ENCODE data around the gene TRIM49. TPM values are rescaled to one million over a fixed set of nuclear protein-coding genes. Genes with fewer than 3 reads are reported as not detected.
"Not testable (repeated sequence)": the region's sequence is repeated elsewhere in the genome, so short reads cannot be mapped to it uniquely, and the experiment has no call there.

TRIM49 gene, protein sequence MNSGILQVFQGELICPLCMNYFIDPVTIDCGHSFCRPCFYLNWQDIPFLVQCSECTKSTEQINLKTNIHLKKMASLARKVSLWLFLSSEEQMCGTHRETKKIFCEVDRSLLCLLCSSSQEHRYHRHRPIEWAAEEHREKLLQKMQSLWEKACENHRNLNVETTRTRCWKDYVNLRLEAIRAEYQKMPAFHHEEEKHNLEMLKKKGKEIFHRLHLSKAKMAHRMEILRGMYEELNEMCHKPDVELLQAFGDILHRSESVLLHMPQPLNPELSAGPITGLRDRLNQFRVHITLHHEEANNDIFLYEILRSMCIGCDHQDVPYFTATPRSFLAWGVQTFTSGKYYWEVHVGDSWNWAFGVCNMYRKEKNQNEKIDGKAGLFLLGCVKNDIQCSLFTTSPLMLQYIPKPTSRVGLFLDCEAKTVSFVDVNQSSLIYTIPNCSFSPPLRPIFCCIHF
- not detected in 2 replicates for polyA plus RNA-seq
- polyA minus RNA-seq, result not detected in 2 replicates

DNA sequence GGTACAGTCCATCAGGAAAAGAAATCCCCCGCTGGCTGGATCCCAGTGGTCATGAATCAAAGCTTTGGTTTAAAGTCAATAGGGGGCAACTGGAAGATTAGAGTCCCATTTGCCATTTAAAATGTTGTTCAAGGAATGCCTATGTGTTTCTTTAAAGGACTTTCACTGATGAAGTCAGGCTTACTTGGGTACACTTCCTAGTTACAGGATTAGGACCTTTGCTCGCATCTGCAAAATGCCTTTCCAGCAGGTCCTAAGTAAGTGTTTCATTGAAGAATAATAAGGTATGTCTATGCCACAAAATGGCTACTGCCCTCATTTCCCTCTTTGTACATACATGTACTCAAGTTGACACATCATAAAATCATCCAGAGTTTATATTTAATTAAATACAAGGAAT, at the start of gene TRIM49:
Gene TRIM49, minus strand, starts transcription at position 101 of the 400 bp plus-strand sequence. CDS start 4,106 bp downstream, outside the sequence.
- H3K36me3 ChIP-seq (ENCODE audit: insufficient read depth, low read length); H3F3A ChIP-seq (ENCODE audit: insufficient read depth, low read length, poor library complexity, severe bottlenecking); H4K20me1 ChIP-seq (ENCODE audit: insufficient read depth); H3K79me2 ChIP-seq (replicated peaks; ENCODE audit: insufficient read depth, low read length); H3K9ac ChIP-seq (ENCODE audit: low read length); H3K4me3 ChIP-seq (ENCODE audit: low read length); H2AFZ ChIP-seq (ENCODE audit: low read depth, low read length); H3K9me3 ChIP-seq (ENCODE audit: low read length); H3K27me3 ChIP-seq (ENCODE audit: insufficient read depth, low read depth, low read length); H3K4me2 ChIP-seq (ENCODE audit: low read length); H3K27ac ChIP-seq (ENCODE audit: low read length); H3K9me2 ChIP-seq (ENCODE audit: insufficient read depth, low read length): not testable (repeated sequence)

DNA sequence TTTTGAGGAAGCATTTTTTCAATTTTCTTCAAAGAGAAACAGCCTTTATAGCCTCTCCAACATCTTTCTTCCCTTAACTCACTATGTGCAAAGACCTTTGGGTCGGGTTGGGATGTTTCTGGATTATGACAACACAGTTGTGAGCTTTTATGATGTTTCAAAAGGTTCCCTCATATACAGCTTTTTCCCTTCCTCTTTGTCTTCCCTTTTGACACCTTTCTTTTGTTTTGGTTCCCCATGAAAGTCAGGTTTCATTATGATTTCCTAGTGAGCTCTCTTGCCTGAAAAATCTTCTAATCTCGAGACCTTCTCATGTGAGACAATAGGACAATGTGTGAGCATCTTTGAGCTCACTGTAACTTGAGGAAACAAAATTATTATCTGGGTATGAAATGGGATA, 18.3 kb upstream of the TRIM49 start:
- H3F3A ChIP-seq (ENCODE audit: insufficient read depth, low read length, poor library complexity, severe bottlenecking); H2AFZ ChIP-seq (ENCODE audit: low read depth, low read length): not testable (repeated sequence)

GRCh38 chr11:89820008-89820407, 11.6 kb upstream of the TRIM49 start:
- H3K9me2 ChIP-seq (ENCODE audit: insufficient read depth, low read length); H3K79me2 ChIP-seq (replicated peaks; ENCODE audit: insufficient read depth, low read length); H3K27ac ChIP-seq (ENCODE audit: low read length); H3K36me3 ChIP-seq (ENCODE audit: insufficient read depth, low read length); H3K9ac ChIP-seq (ENCODE audit: low read length); H4K20me1 ChIP-seq (ENCODE audit: insufficient read depth); H3K4me3 ChIP-seq (ENCODE audit: low read length); H3K4me2 ChIP-seq (ENCODE audit: low read length); H3K27me3 ChIP-seq (ENCODE audit: insufficient read depth, low read depth, low read length); H3K9me3 ChIP-seq (ENCODE audit: low read length); H2AFZ ChIP-seq (ENCODE audit: low read depth, low read length); H3F3A ChIP-seq (ENCODE audit: insufficient read depth, low read length, poor library complexity, severe bottlenecking): not testable (repeated sequence)

More for the DNA sequence above, 18.3 kb upstream of the TRIM49 start:
- not testable (repeated sequence) for H3K4me2 ChIP-seq (ENCODE audit: low read length); H3K79me2 ChIP-seq (replicated peaks; ENCODE audit: insufficient read depth, low read length); H4K20me1 ChIP-seq (ENCODE audit: insufficient read depth); H3K27ac ChIP-seq (ENCODE audit: low read length); H3K9ac ChIP-seq (ENCODE audit: low read length); H3K27me3 ChIP-seq (ENCODE audit: insufficient read depth, low read depth, low read length); H3K36me3 ChIP-seq (ENCODE audit: insufficient read depth, low read length); H3K4me3 ChIP-seq (ENCODE audit: low read length); H3K9me3 ChIP-seq (ENCODE audit: low read length); H3K9me2 ChIP-seq (ENCODE audit: insufficient read depth, low read length)

DNA sequence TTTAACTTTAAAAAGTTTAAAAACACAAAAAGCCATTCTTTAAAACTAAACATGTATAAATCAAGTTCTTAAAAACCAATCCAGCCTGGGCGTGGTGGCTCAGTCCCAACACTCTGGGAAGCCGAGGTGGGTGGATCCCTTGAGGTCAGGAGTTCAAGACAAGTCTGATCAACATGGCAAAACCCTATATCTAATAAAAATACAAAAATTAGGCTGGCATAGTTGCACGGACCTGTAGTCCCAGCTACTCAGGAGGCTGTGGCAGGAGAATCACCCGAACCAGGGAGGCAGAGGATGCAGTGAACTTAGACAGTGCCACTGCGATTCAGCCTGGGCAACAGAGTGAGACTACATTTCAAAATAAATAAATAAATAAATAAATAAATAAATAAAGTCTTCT, 5.2 kb upstream of the TRIM49 start:
- not testable (repeated sequence) for H3K79me2 ChIP-seq (replicated peaks; ENCODE audit: insufficient read depth, low read length); H3K27ac ChIP-seq (ENCODE audit: low read length); H3K9me2 ChIP-seq (ENCODE audit: insufficient read depth, low read length); H3K27me3 ChIP-seq (ENCODE audit: insufficient read depth, low read depth, low read length); H3K36me3 ChIP-seq (ENCODE audit: insufficient read depth, low read length); H3K4me2 ChIP-seq (ENCODE audit: low read length); H3K4me3 ChIP-seq (ENCODE audit: low read length); H4K20me1 ChIP-seq (ENCODE audit: insufficient read depth); H2AFZ ChIP-seq (ENCODE audit: low read depth, low read length); H3K9ac ChIP-seq (ENCODE audit: low read length); H3F3A ChIP-seq (ENCODE audit: insufficient read depth, low read length, poor library complexity, severe bottlenecking); H3K9me3 ChIP-seq (ENCODE audit: low read length)

DNA sequence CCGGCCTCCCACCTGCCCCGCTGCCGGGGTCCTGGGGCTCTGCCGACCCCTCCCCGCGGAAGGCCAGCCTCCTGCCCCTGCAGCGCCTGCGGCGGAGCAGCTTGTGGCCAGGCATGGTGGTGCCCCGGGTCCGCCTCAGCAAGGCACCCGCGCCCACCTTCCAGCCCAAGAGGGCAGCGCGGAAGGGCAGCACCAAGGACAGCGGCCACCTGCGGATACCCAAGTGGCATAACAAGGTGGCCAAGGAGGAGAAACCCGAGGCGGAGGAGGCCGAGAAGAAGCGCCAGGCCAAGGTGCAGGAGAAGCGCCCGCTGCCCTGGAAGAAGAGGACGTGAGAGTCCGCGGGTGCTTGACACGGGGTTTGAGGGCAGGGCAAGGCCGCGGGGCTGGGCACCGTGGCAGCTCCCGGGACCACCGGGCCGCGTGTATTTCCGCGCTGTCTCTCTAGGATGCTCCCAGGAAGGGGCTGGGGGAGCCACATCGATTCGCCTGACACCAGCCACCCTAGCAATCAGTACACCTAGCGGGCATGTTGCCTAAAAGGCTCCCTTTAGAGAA, 20.8 kb downstream of the TRIM49 start:
- not testable (repeated sequence) for H3K4me3 ChIP-seq (ENCODE audit: low read length); H3F3A ChIP-seq (ENCODE audit: insufficient read depth, low read length, poor library complexity, severe bottlenecking); H3K27ac ChIP-seq (ENCODE audit: low read length); H3K9me3 ChIP-seq (ENCODE audit: low read length); H3K9ac ChIP-seq (ENCODE audit: low read length); H4K20me1 ChIP-seq (ENCODE audit: insufficient read depth); H3K27me3 ChIP-seq (ENCODE audit: insufficient read depth, low read depth, low read length); H3K79me2 ChIP-seq (replicated peaks; ENCODE audit: insufficient read depth, low read length); H3K4me2 ChIP-seq (ENCODE audit: low read length); H3K9me2 ChIP-seq (ENCODE audit: insufficient read depth, low read length); H2AFZ ChIP-seq (ENCODE audit: low read depth, low read length); H3K36me3 ChIP-seq (ENCODE audit: insufficient read depth, low read length)

GRCh38 chr11:89785726-89786125, 22.6 kb downstream of the TRIM49 start:
- H3K27ac ChIP-seq (ENCODE audit: low read length); H3K9me3 ChIP-seq (ENCODE audit: low read length); H3K9ac ChIP-seq (ENCODE audit: low read length); H2AFZ ChIP-seq (ENCODE audit: low read depth, low read length); H3K4me2 ChIP-seq (ENCODE audit: low read length); H3F3A ChIP-seq (ENCODE audit: insufficient read depth, low read length, poor library complexity, severe bottlenecking); H3K9me2 ChIP-seq (ENCODE audit: insufficient read depth, low read length); H3K4me3 ChIP-seq (ENCODE audit: low read length); H3K27me3 ChIP-seq (ENCODE audit: insufficient read depth, low read depth, low read length); H3K79me2 ChIP-seq (replicated peaks; ENCODE audit: insufficient read depth, low read length); H3K36me3 ChIP-seq (ENCODE audit: insufficient read depth, low read length); H4K20me1 ChIP-seq (ENCODE audit: insufficient read depth): not testable (repeated sequence)

GRCh38 chr11:89750822-89751221, 57.6 kb downstream of the TRIM49 start:
- H3K27ac ChIP-seq (ENCODE audit: low read length); H3F3A ChIP-seq (ENCODE audit: insufficient read depth, low read length, poor library complexity, severe bottlenecking); H3K9me2 ChIP-seq (ENCODE audit: insufficient read depth, low read length); H3K79me2 ChIP-seq (replicated peaks; ENCODE audit: insufficient read depth, low read length); H3K4me2 ChIP-seq (ENCODE audit: low read length); H3K9me3 ChIP-seq (ENCODE audit: low read length); H3K27me3 ChIP-seq (ENCODE audit: insufficient read depth, low read depth, low read length); H2AFZ ChIP-seq (ENCODE audit: low read depth, low read length); H3K36me3 ChIP-seq (ENCODE audit: insufficient read depth, low read length); H3K9ac ChIP-seq (ENCODE audit: low read length); H3K4me3 ChIP-seq (ENCODE audit: low read length); H4K20me1 ChIP-seq (ENCODE audit: insufficient read depth): not testable (repeated sequence)

Data from neural cell (in vitro differentiated cells).